ENCODE data around the gene ABCA1.

GRCh38 chr9:104866191-104866590, 61.8 kb downstream of the ABCA1 start:
- TF ChIP-seq CTCF (IDR thresholded peaks at IDR 0.05; ENCODE audit: low read length) (no peak), EZH2 (IDR thresholded peaks at IDR 0.05; ENCODE audit: borderline replicate concordance, low read length) (no peak)
